DMS 273 (cell line): ENCODE data around the gene ANKRD12.

Source experiments
- DNase-seq: peaks from one replicate; lab custom pipeline; 2025; ENCODE audit not compliant: unreplicated experiment; lab: John Stamatoyannopoulos, UW

ANKRD12 gene

DNA sequence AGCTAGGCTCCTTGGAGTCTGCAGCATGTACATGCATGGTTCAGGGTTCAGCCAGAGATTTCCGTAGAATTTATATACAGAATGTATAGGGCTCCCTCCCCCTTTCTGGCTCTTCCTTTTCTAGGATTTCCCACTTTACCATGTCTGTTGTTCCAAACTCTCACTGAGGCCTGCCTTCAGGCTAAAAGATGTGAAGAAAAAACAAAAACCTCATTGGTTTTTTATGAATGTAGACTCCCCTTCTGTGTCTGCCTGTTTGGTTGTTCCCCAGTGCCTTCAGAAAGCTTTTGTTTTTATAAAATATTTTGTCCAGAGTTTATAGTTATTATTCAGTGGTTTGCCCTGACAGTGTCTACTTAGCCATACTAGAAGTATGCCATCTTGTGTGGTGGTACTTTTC lies 30.5 kb upstream of the ANKRD12 start:
- no peak for DNase-seq

- DNase-seq, result no peak
These were observed 29.6 kb upstream of the ANKRD12 start for GRCh38 chr18:9106800-9107584.

DNA sequence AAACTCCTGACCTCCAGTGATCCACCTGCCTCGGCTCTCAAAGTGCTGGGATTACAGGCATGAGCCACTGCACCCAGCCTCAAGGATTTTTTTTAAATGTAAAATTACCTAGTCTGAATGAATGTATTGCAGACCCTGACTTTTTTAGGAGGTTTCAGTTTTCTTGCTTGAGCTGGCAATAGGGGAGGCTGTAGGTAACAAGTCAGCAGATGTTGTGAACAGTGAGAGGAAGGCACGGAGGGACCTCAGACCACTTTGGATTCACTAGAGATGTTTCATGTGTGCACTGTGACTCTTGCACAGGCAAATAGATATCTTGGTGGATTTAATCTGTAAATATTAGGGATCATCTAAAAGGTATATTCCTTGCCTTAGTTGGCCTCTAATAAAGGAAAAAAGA lies 27.7 kb upstream of the ANKRD12 start:
- no peak for DNase-seq

DNA sequence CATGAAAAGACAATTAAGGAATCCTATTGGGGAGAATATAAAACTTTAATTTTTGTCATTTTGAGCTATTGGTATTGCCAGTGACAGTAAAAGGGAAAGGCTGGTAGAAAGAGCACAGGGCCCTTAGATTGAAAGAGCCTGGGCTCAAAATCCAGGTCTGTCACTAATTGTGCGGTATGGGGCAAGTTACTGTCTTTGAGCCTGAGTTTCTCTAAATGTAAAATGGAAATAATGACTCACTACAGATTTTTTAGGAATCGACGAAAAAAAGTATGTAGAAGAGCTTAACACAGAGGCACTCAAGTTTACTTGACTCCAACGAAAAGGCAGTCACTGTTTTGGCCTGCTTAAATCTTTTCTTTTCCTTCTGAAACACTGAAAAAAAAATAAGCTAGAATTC lies 27.1 kb upstream of the ANKRD12 start:
- no peak for DNase-seq

DNA sequence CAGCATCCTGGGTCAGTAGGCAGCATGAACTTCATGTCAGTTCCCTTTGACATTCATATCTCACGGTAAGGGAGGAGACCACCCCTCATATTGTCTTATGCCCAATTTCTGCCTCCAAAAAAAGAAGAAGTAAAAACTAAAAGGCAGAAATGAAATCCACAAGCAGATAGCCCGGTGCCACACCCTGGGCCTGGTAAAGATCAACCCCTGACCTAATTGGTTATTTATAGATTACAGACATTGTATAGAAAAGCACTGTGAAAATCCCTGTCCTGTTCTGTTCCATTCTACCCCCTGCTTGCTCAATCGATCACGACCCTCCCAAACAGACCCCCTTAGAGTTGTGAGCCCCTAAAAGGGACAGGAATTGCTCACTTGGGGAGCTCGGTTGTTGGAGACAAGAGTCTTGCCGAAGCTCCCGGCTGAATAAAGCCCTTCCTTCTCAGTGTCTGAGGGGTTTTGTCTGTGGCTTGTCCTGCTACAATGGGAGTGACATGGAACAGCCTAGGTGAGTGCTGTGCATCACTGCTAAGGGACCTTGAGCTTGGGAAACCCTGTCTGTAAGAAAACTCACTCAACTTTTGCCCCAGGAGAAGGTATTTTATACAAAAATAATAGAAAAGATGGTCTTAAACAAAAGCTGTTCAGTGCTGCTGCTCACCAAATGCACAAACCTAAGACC lies 23.0 kb upstream of the ANKRD12 start:
- no peak for DNase-seq

DNA sequence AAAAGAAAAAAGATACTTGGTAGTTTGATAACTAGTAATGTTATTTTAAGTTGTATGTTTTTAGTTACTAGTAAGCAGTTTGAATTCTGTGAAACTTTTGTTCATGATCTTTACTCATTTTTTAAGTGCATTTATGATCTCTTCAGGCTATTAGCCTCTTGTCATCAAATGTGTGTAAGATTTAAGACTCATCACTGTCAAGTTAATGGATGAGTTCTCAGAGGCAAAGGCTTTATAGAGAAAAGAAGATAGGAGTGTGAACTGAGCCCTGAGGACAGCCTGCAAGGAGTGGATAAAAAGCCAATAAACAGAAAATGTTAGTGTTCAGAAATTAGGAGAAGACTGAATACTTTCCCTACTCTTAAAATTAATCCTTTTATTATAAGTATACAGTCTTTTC lies 20.6 kb upstream of the ANKRD12 start:
- no peak for DNase-seq

DNA sequence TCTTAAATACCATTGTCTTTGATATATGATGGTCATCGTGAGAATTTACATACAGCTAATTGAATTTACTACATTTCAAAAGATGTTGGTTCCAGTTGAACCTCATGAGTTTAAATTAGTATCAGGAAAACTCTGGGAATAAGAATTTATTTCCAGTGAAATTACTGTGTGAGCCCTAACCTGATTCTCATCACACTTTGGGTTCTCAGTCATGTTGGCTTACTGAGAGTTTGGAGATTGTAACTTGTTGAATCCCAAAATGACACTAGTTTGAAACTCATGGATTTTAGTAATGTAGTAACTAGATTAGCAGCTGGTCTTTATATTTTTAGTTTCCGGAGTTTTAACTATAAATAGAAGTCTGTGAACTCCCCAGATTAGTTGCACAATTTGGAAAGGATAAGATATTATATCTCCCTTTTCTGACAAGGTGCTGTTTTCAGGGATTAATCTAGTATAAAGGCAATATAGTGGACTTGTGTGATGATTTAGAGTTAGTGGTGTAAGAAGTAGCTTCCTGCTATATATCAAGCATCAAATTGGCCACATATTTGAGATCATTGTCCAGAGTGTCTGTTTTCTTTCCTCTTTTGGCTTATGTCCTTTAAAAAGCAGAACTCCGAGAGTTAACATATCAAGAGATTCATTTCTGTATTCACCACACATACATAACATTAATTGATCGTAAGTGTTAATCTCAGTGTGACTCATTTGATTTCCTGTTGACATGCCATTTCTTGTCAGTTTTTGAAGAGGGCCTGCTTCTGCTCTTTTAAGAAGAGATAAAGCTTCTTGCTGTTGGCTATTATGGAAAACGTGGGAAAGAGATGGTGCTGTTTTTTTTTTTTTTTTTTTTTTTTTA lies 18.4 kb upstream of the ANKRD12 start:
- DNase-seq, result no peak

DNA sequence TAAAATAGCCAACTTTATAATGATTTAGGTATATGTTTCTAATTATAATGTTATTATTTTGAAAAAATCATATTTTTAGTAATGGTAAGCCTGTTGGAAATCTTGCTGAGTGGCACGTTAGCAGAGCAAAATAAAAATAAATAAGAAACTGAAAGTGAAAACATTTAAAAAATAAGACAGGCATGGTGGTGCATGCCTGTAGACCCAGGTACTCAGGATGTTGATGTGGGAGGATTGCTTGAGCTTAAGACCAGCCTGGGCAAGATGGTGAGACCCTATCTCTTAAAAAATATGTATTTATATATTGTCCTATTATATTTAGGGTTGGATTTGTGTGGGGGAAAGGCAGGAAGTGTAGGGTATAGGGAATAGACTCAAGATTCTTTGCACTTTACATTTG lies 15.8 kb upstream of the ANKRD12 start:
- DNase-seq, result no peak

DNA sequence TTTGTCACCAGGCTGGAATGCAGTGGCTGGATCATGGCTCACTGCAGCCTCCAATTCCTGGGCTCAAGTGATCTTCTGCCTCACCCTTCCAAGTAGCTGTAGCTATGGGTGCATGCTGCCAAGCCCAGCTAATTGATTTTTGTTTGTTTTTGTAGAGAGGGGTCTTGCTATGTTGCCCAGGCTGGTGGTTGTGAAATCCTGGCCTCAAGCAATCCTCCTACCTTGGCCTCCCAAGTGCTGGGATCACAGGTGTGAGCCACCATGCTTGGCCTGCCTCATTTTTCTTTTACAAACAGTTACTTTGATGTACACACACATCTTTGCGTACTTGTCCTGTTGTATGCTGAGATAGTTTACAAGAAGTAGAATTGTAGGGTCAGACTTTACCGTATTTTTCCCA lies 13.1 kb upstream of the ANKRD12 start:
- DNase-seq, result no peak

DNA sequence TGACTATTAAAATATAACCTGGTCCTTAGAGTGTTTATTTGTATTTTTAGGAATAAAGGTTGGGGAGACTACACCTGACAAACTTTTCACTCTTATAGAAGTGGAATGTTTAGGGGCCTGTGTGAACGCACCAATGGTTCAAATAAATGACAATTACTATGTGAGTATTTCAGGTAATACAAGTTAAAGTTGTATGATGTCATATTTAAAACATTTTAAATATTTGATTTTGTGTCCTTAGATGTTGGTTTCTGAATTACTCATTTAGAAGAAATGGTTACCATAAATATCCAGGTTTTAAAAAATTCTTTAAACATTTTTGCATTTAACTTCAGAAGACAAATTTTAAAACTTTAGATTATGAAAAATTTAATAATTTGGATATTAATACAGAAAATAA lies 11.8 kb upstream of the ANKRD12 start:
- no peak for DNase-seq

DNA sequence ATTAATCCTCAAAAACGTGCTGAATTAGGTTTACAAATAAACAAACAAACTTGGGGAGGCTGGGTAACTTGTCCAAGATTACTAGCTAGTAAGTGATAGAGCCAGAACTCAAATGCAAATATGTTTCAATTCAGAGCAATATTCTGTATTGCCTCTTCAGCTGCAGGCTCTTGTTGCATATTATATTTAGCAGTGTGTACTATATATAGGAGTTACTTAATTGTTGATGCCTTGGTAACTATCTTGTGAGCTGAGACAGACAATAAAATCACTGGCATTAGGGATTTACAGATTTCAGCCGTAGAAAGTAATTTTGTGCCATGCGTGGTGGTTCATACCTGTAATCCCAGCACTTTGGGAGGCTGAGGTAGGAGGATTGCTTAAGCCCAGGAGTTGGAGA lies 10.2 kb upstream of the ANKRD12 start:
- DNase-seq, result no peak

DNA sequence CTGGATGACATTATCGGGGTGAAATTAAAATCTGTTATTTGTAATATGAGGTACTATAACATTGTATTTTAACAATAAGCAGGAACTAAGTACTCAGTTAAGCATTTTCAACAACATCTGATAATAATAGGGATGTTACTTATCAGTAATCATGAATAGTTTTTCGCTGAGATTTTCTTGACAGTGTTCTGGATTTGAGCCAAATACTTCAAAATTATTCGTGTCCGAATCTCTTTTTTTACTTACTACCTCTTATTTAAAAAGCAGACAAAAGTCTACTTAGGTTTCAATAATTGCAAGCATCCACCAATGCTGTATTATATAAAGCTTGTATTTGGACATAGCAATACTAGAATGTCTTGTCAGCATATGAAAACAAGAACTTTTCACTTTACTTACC lies 6.4 kb upstream of the ANKRD12 start:
- no peak for DNase-seq

DNA sequence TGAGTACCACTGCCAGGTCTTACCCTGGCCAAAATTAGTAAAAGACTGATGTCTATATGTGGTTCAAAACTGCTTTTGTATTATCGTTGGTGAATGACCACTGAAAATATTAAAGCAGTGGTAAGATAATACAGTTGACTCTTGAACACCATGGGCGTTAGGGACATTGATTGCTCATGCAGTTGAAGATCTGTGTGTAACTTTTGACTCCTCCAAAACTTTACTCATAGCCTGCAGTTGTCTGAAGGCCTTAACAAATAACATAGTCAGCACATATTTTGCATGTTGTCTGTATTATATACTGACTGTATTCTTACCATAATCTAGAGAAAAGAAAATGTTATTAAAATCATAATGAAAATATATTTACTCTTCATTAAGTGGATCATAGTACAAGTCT lies 5.8 kb upstream of the ANKRD12 start:
- DNase-seq, result no peak

GRCh38 chr18:9132628-9133027 lies 4.0 kb upstream of the ANKRD12 start:
- DNase-seq, result no peak

DNA sequence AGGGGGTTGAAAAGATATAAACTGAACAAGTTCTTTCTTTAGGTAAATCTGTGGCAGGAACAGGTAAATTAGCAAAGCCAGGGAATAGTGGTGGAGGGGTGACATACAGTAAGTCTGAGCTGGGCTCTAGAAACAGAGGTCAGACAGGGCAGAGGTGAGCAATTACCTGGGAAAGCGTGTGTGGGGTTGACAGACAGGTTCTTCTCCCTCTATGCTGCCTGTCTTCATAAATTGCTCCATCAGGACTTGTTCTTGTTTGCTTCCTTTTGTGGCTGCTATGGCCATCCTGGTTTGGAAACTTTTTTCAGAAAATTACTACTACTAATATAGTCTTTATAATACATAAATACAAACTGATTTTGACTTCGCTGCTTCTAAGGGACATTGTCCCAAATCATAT lies 3.4 kb upstream of the ANKRD12 start:
- DNase-seq, result no peak

- DNase-seq, result peak; percentile 72
These were observed 1.3 kb upstream of the ANKRD12 start for GRCh38 chr18:9135081-9135911.

DNA sequence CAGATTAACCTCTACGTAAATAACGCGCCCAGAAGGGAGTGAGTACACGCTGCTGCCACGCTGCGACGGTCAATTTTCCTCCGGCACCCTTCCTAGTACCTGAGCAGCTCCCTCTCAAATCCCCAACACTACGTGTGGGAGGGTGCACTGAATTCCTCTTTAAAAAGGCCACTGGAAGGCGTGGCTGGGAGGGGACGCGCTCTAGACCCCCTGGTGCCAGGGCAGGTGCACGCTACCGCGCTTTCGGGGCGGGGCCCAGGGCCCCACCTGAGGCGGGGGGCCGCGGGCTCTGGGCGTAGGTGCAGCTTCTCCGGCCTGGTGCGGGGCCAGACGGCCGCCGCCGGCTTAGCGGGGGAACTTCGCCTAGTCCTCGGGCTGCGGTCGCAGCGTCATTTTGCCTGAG lies 668 bp upstream of the ANKRD12 start:
- peak; percentile 84 for DNase-seq

DNA sequence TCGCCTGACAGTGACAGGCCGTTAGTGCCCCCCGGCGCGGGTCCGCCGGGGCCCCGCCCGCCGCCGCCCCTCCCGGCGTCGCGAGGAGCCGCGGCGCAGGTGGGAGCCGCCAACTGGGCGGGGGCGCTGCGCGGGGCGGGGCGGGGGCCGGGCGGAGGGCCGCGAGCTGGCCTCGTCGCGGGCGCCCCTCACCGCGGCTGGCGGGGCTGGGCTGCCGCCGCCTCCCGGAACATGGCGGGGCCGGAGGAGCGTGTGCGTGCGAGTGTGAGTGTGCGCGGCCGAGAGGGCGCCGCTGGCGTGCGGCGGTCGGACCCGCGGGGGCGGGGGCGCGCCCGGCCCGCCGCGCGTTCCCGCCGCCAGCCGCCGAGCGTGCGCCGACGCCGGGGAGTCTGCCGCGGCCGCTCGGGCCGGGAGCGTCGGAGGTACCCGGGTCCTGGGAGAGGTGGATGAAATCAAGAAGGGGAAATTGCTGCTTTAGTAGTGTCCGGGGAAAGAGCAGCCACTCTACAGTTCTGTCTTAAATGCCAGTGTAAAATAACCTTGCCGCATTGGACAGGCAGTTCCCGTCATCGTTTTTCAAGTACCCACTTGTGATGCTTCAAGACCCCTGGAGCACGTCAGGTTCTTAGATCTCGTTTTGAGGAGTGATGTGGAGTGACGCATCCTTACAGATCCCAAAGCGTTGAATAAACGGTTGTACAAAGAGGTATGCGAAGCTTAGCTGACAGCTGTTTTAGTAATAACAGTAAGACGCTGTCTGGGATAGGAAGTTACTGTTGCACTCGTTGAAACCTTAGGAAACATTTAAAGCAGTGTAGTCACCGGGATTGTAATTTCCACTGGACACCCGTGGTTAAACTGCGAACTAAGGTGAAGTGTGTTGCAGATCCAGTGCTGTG lies 836 bp downstream of the ANKRD12 start:
- DNase-seq, result peak; percentile 90

DNA sequence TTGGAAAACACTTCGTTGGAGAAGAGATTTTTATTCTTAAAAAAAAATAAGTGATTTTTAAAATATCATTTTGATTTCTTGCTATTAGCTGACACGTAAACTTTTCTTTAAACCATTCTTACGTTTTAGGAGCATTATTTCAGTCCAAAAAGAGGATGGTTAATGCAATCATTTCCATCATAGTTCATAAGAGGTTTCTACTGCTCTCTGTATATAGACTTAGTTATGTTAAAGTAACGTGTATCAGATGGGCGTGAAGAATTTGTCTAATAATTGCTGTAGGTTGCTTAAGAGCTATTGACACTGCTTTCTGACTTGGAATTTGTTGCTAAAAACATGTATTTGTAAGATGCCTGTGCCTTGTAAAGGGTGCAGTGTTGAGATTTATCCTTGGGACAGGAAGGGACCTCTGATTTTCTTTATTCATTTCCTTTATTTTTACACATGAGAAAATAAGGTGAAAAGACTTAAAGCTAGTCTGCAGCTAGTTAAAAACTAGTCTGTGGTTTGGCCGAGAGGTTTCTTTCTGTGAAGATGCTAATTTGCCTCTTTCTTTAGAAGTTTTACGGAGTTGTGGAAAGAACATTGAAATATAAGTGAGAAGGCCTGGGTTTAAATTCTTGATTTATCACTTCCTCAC lies 2.9 kb downstream of the ANKRD12 start:
- no peak for DNase-seq
